Lower leg skin (tissue), 4 donors: ENCODE results near the gene MSL3. TPM values are rescaled to one million over a fixed set of nuclear protein-coding genes. Genes with fewer than 3 reads are reported as not detected.

Experiments used
- DNase-seq, 2 donors: peaks; one replicate each; pipeline ENCODE4 v3.0.0-alpha.2; 2019; ENCODE audit warnings: low spot score in 2 of 2
- H3K4me3 ChIP-seq: fragments of 200-600 bp; sonication (generic); 2 replicates; pipeline ENCODE4 v1.5.1; 2017; ENCODE audit warnings: mild to moderate bottlenecking, low read depth; ENCODE audit not compliant: poor library complexity, severe bottlenecking
- POLR2A ChIP-seq, 2 donors: fragments of 450-650 bp; IDR thresholded peaks; one replicate each; pipeline ENCODE4 v1.6.1; 2016 to 2017; ENCODE audit warnings: antibody characterized with exemption in 2 of 2, mild to moderate bottlenecking in 1 of 2, moderate library complexity in 1 of 2
- WGBS, 2 donors: methylation state at CpG; one replicate each; pipeline ENCODE4 v1.1.5; 2018; 5-methylcytosine and 5-hydroxymethylcytosine counted together
- intact Hi-C: fragments of 100-400 bp; cut with DNase I; formaldehyde crosslinking; loops from one replicate; pipeline ENCODE4 v1.15.0; 2023; ENCODE audit warnings: low total_unique reads
- total RNA-seq, 4 donors: library from RNA; depleted of rRNA; stranded (reverse); fragments of >200 nt; gene quantifications; one replicate each; pipeline ENCODE4 v1.1.0, GENCODE V29; 2016
- TF ChIP-seq, protein P1 (sequence below), 3 donors: fragments of 450-650 bp; IDR thresholded peaks; one replicate each; pipeline ENCODE4 v1.5.1; 2016; ENCODE audit warnings: antibody characterized with exemption in 3 of 3, mild to moderate bottlenecking in 3 of 3, moderate library complexity in 2 of 3

MSL3 gene
- total RNA-seq, 4 donors from 2014 or later: 12.4 to 15.2 (median 13.6) TPM

DNA sequence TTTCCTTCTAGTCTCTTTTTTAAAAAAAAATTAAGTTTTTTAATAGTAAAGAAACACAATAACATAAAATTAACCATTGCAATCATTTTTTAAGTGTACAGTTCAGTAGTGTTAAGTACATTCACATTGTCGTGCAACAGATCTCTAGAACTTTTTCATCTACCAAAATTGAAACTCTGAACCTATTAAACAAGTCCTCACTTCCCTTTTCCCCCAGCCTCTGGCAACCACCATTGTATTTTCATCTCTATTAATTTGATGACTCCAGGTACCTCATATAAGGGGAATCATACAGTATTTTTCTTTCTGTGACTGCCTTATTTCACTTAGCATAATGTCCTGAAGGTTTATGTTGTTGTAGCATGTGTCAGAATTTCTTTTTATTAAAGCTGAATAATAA is 31.8 kb downstream of the MSL3 start:
- no peak for DNase-seq
- TF ChIP-seq POLR2A (IDR thresholded peaks at IDR 0.05): no peak
- TF ChIP-seq, protein P1, sequence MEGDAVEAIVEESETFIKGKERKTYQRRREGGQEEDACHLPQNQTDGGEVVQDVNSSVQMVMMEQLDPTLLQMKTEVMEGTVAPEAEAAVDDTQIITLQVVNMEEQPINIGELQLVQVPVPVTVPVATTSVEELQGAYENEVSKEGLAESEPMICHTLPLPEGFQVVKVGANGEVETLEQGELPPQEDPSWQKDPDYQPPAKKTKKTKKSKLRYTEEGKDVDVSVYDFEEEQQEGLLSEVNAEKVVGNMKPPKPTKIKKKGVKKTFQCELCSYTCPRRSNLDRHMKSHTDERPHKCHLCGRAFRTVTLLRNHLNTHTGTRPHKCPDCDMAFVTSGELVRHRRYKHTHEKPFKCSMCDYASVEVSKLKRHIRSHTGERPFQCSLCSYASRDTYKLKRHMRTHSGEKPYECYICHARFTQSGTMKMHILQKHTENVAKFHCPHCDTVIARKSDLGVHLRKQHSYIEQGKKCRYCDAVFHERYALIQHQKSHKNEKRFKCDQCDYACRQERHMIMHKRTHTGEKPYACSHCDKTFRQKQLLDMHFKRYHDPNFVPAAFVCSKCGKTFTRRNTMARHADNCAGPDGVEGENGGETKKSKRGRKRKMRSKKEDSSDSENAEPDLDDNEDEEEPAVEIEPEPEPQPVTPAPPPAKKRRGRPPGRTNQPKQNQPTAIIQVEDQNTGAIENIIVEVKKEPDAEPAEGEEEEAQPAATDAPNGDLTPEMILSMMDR (IDR thresholded peaks at IDR 0.05): no peak
- H3K4me3 ChIP-seq: no peak overlapping the region
- WGBS, 2 donors: 68 to 96% methylated on average over 1 of the region's 1 CpG
- intact Hi-C loops: no loop called here

DNA sequence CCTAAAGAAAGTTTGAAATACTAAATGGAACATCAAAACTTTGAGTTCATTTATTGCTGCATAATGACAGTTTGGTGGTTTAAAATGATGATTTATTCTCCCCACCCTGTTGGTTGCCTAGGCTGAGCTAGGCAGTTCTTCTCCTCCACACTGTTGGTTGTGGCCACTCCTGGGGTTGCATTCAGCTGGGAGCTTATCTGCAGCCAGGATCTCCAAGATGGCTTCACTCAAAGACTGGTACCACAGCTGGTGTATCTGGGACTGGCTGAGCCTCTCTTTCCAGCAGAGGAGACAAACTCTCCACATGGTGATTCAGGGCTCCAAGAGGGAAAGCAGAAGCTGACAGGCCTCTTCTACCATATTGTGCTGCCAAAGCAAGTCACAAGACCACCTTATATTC is 33.1 kb downstream of the MSL3 start:
- H3K4me3 ChIP-seq: no peak overlapping the region
- TF ChIP-seq, protein P1 (IDR thresholded peaks at IDR 0.05): no peak
- no peak for TF ChIP-seq POLR2A (IDR thresholded peaks at IDR 0.05)
- intact Hi-C loops: no loop called here
- no peak for DNase-seq

GRCh38 chrX:11791537-11791936 is 33.5 kb downstream of the MSL3 start:
- DNase-seq: no peak
- no peak for TF ChIP-seq POLR2A (IDR thresholded peaks at IDR 0.05)
- TF ChIP-seq, protein P1 (IDR thresholded peaks at IDR 0.05): no peak
- intact Hi-C loops: no loop called here
- H3K4me3 ChIP-seq: no peak overlapping the region
- WGBS, 2 donors: 56 to 89% methylated on average over 1 of the region's 1 CpG

DNA sequence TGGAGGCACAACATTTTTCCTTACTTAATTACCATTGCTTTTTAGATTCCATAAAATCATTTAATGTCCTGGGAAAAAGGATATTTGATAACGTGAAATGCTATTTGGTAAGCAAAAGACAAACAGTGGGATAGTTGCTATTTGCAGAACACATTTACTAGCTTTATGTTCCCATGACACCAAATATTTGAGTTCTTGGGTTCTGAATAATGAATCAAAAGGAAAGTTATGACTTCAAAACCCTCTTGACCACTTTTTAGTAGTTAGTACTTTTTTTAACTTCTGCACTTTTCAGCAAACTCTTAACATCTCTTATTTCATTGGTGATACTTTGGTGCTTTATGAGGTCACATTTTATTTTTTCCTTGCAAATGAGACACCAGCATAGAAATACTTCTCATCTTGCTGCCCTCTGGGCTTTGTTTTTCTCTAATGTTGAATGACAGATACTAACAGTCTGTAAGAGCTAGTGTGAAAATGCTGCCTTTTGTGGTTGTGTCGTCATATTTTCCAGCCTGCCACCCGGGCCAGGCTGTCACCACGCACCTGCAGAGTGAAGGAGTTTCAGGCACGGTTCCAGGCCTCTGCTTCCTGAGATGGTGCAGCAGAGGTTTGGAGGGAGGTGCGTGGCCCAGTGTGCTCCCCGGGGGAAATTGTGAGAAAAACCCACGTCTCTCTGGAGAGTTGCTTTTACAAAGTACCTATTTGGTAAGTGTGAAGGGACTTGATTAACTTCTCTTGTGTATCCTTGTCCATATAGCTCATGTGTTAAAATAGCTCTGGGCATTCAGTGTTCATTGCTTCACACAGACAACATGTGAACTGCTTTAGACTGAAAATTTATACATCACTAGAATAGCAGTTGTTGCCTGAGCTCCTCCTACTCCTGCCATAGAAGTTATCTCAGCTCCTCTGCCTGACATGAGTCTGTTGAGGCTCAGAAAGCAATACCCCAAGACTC is 34.7 kb downstream of the MSL3 start:
- H3K4me3 ChIP-seq: no peak overlapping the region
- DNase-seq: no peak
- intact Hi-C loops: no loop called here
- 36 to 59% methylated on average over 6 to 8 of the region's 8 CpGs for WGBS, 2 donors
- TF ChIP-seq POLR2A (IDR thresholded peaks at IDR 0.05): no peak
- TF ChIP-seq, protein P1 (IDR thresholded peaks at IDR 0.05): no peak

DNA sequence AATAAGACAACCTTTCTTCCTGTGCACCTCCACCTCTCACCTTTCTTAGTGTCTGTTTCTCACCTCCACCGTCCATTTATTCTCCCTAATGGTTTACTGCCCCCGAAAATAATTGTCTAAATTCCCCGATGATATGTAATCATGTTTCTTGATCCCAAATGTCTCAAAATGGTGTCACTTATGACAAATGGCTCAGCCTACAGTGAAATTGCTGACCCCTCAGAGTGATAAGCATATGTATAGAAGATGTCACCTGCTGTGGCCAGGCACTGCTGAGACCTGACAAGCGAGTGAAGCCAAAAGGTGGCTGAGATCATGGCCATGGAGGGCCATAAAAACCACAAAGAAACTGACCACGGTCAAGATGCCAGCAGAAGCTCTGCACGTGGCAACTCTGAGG is 35.7 kb downstream of the MSL3 start:
- intact Hi-C loops: no loop called here
- 70 to 85% methylated on average over 6 of the region's 6 CpGs for WGBS, 2 donors
- DNase-seq: no peak
- TF ChIP-seq, protein P1 (IDR thresholded peaks at IDR 0.05): no peak
- TF ChIP-seq POLR2A (IDR thresholded peaks at IDR 0.05): no peak
- no peak overlapping the region for H3K4me3 ChIP-seq
